Tibial artery (tissue), 4 donors: ENCODE results near the gene DNMT3A.

Experiments used
- DNase-seq, 2 donors: peaks; one replicate each; pipeline ENCODE4 v3.0.0-alpha.2; 2019
- H3K27ac ChIP-seq, 2 donors: fragments of 200-600 bp; sonication (generic) in 1 of 2; 1 replicate in 1 of 2; 2 replicates in 1 of 2; pipeline ENCODE4 v1.5.1; 2018 to 2019; ENCODE audit warnings: mild to moderate bottlenecking in 1 of 2
- H3K27me3 ChIP-seq, 2 donors: fragments of 200-600 bp; sonication (generic) in 1 of 2; one replicate each; pipeline versions ENCODE4 v1.5.1 to v1.6.0; 2016 to 2019
- H3K36me3 ChIP-seq, 3 donors: fragments of 200-600 bp; sonication (generic) in 2 of 3; one replicate each; pipeline ENCODE4 v1.5.1; 2016 to 2019; ENCODE audit warnings: mild to moderate bottlenecking in 2 of 3
- H3K4me1 ChIP-seq, 4 donors: fragments of 200-600 bp; sonication (generic) in 2 of 4; 1 replicate in 3 of 4; 2 replicates in 1 of 4; pipeline ENCODE4 v1.5.1; 2016 to 2019
- H3K4me3 ChIP-seq, 2 donors: fragments of 200-600 bp; sonication (generic) in 1 of 2; 1 replicate in 1 of 2; 2 replicates in 1 of 2; pipeline ENCODE4 v1.5.1; 2018 to 2019; ENCODE audit warnings: mild to moderate bottlenecking in 2 of 2
- H3K9me3 ChIP-seq, 3 donors: fragments of 200-600 bp; sonication (generic) in 1 of 3; one replicate each; pipeline ENCODE4 v1.5.1; 2016 to 2019
- intact Hi-C: fragments of 100-400 bp; cut with DNase I; formaldehyde crosslinking; loops from one replicate; pipeline ENCODE4 v1.15.0; 2023; ENCODE audit warnings: low total_unique reads
- TF ChIP-seq, protein P1 (sequence below), 2 experiments: fragments of 200-600 bp in 1 of 2; fragments of 450-650 bp in 1 of 2; IDR thresholded peaks; one replicate each; pipeline ENCODE4 v1.5.1; 2017 to 2019; ENCODE audit warnings: antibody characterized with exemption in 2 of 2, mild to moderate bottlenecking in 1 of 2, moderate library complexity in 1 of 2

DNMT3A gene

DNA sequence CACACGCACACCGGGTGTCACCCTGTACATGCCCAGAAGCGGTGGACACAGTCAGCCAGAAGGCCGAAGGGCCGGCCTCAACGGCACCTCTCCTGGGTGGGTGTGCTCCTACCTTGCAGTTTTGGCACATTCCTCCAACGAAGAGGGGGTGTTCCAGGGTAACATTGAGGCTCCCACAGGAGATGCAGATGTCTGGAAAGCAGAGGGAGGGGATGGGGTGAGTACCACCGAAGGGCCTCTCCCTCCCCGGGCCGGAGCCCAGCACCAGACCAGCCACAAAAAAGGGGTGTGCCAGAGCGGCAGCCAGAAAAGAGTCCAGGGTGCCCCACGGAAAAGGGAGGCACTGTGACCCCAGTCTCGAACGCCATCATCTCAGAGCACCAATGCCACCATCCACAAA, 96.6 kb downstream of the DNMT3A start:
- DNase-seq = no peak
- intact Hi-C loops = no loop called here
- H3K4me3 ChIP-seq = no peak overlapping the region
- TF ChIP-seq, protein P1, sequence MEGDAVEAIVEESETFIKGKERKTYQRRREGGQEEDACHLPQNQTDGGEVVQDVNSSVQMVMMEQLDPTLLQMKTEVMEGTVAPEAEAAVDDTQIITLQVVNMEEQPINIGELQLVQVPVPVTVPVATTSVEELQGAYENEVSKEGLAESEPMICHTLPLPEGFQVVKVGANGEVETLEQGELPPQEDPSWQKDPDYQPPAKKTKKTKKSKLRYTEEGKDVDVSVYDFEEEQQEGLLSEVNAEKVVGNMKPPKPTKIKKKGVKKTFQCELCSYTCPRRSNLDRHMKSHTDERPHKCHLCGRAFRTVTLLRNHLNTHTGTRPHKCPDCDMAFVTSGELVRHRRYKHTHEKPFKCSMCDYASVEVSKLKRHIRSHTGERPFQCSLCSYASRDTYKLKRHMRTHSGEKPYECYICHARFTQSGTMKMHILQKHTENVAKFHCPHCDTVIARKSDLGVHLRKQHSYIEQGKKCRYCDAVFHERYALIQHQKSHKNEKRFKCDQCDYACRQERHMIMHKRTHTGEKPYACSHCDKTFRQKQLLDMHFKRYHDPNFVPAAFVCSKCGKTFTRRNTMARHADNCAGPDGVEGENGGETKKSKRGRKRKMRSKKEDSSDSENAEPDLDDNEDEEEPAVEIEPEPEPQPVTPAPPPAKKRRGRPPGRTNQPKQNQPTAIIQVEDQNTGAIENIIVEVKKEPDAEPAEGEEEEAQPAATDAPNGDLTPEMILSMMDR (IDR thresholded peaks at IDR 0.05) = no peak
- no peaks in the 10 kb centered on the region for H3K9me3 ChIP-seq
- peaks cover 75 to 86% (median 75%) of the 10 kb centered on the region in 3 donors for H3K36me3 ChIP-seq
- H3K27me3 ChIP-seq = no peaks in the 10 kb centered on the region
- H3K4me1 ChIP-seq = no peaks in the 10 kb centered on the region
- H3K27ac ChIP-seq = no peak overlapping the region

- H3K9me3 ChIP-seq = no peaks in the 10 kb centered on the region
- no peak overlapping the region for H3K4me3 ChIP-seq
- peaks cover 86 to 94% (median 87%) of the 10 kb centered on the region in 3 donors for H3K36me3 ChIP-seq
- intact Hi-C loops = no loop called here
- H3K4me1 ChIP-seq = no peaks in the 10 kb centered on the region
- H3K27me3 ChIP-seq = no peaks in the 10 kb centered on the region
- no peak overlapping the region for H3K27ac ChIP-seq
- DNase-seq = no peak
- TF ChIP-seq, protein P1 (IDR thresholded peaks at IDR 0.05) = no peak
These were observed 97.7 kb downstream of the DNMT3A start for GRCh38 chr2:25243995-25244394.

DNA sequence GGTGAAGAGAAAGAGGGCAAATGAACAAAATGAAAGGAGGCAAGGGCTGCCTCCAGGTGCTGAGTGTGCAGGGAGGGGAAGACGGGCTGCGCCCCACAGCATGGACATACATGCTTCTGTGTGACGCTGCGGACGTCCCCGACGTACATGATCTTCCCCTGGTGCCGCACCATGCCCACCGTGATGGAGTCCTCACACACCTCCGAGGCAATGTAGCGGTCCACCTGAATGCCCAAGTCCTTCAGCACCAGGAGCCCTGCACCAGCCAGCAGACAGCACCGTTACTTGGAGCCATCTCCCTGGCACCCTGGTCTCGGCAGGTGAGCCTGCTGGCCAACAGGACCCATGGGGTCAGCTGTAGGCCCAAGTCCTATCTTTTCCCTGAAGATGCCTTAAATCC, 100.3 kb downstream of the DNMT3A start:
- no peaks in the 10 kb centered on the region for H3K4me1 ChIP-seq
- no peak overlapping the region for H3K4me3 ChIP-seq
- TF ChIP-seq, protein P1 (IDR thresholded peaks at IDR 0.05) = no peak
- no peaks in the 10 kb centered on the region for H3K27me3 ChIP-seq
- intact Hi-C loops = no loop called here
- H3K9me3 ChIP-seq = no peaks in the 10 kb centered on the region
- no peak for DNase-seq
- peaks cover 77 to 100% (median 89%) of the 10 kb centered on the region in 3 donors for H3K36me3 ChIP-seq
- no peak overlapping the region for H3K27ac ChIP-seq

- no peak for DNase-seq
- intact Hi-C loops = no loop called here
- H3K27me3 ChIP-seq = no peaks in the 10 kb centered on the region
- H3K4me1 ChIP-seq = no peaks in the 10 kb centered on the region
- no peak overlapping the region for H3K27ac ChIP-seq
- no peaks in the 10 kb centered on the region for H3K9me3 ChIP-seq
- H3K4me3 ChIP-seq = no peak overlapping the region
- H3K36me3 ChIP-seq = peaks cover 73 to 100% (median 89%) of the 10 kb centered on the region in 3 donors
- TF ChIP-seq, protein P1 (IDR thresholded peaks at IDR 0.05) = no peak
These were observed 101.1 kb downstream of the DNMT3A start for GRCh38 chr2:25240636-25241035.

GRCh38 chr2:25238920-25239319, 102.8 kb downstream of the DNMT3A start:
- intact Hi-C loops = no loop called here
- Histone ChIP-seq H3K36me3 (peaks cover 67 to 100% (median 86%) of the 10 kb centered on the region in 3 donors), H3K27me3 (no peaks in the 10 kb centered on the region)

More at GRCh38 chr2:25238920-25239319, 102.8 kb downstream of the DNMT3A start:
- Histone ChIP-seq H3K27ac (no peak overlapping the region), H3K4me3 (no peak overlapping the region), H3K4me1 (no peaks in the 10 kb centered on the region), H3K9me3 (no peaks in the 10 kb centered on the region)
- TF ChIP-seq, protein P1 (IDR thresholded peaks at IDR 0.05) = no peak
- DNase-seq = no peak
